SU-DHL-6 (cell line): ENCODE results near the gene PRTG.

ENCODE experiments used
- H2AFZ ChIP-seq: fragments of 200-600 bp; sonication (generic); 2 replicates; pipeline ENCODE4 v1.6.1; 2014; ENCODE audit warnings: low read depth, mild to moderate bottlenecking, moderate library complexity, mixed read lengths, antibody characterized with exemption, low read length; ENCODE audit not compliant: severe bottlenecking
- H3F3A ChIP-seq: fragments of 200-600 bp; shearing (Covaris generic); 2 replicates; pipeline ENCODE4 v1.6.0; 2016; ENCODE audit warnings: antibody characterized with exemption, mild to moderate bottlenecking; ENCODE audit not compliant: insufficient read depth
- H3K27ac ChIP-seq: fragments of 200-600 bp; sonication (generic); 2 replicates; pipeline ENCODE4 v1.5.1; 2016; ENCODE audit warnings: low read depth, mild to moderate bottlenecking, low read length, moderate library complexity, mixed read lengths
- H3K27me3 ChIP-seq: fragments of 200-600 bp; sonication (generic), shearing (Covaris generic); 2 replicates; pipeline ENCODE4 v1.6.0; 2014; ENCODE audit warnings: mild to moderate bottlenecking, low read length
- H3K36me3 ChIP-seq: fragments of 200-600 bp; sonication (generic); 2 replicates; pipeline ENCODE4 v1.6.1; 2014; ENCODE audit warnings: mild to moderate bottlenecking, low read length, mixed read lengths
- H3K4me2 ChIP-seq: fragments of 300-600, 200-600 bp; shearing (Covaris generic), sonication (generic); 2 replicates; pipeline ENCODE4 v1.6.0; 2014; ENCODE audit warnings: low read length, low read depth, mild to moderate bottlenecking; ENCODE audit not compliant: poor library complexity, severe bottlenecking
- H3K4me3 ChIP-seq: fragments of 200-600 bp; sonication (generic); 2 replicates; pipeline ENCODE4 v1.5.1; 2014; ENCODE audit warnings: antibody characterized with exemption, low read length, mild to moderate bottlenecking, mixed read lengths; ENCODE audit not compliant: insufficient read depth, poor library complexity, severe bottlenecking
- H3K79me2 ChIP-seq: fragments of 200-600 bp; sonication (generic); 2 replicates; pipeline ENCODE4 v1.6.1; 2014; ENCODE audit warnings: mild to moderate bottlenecking, low read length, moderate library complexity; ENCODE audit not compliant: insufficient read depth
- H3K9ac ChIP-seq: fragments of 200-600 bp; sonication (generic); 2 replicates; pipeline ENCODE4 v1.7.0; 2014; ENCODE audit warnings: mild to moderate bottlenecking, low read length
- H3K9me2 ChIP-seq: fragments of 200-600 bp; sonication (generic); replicated peaks from 2 replicates; pipeline ENCODE4 v1.6.1; 2014; ENCODE audit warnings: low read length; ENCODE audit not compliant: insufficient read depth
- H3K9me3 ChIP-seq: fragments of 200-600 bp; sonication (generic); 2 replicates; pipeline ENCODE4 v1.6.1; 2014; ENCODE audit warnings: low read length, mixed read lengths; ENCODE audit not compliant: insufficient read depth
- H4K20me1 ChIP-seq: fragments of 200-600 bp; sonication (generic); 2 replicates; pipeline ENCODE4 v1.6.1; 2014; ENCODE audit warnings: low read depth, mild to moderate bottlenecking, antibody characterized with exemption, low read length, moderate library complexity, mixed read lengths
- CTCF ChIP-seq: fragments of 200-600 bp; sonication (generic); IDR thresholded peaks from one replicate; pipeline ENCODE4 v1.5.1; 2017; ENCODE audit warnings: antibody characterized with exemption, mild to moderate bottlenecking, low read length, moderate library complexity; ENCODE audit not compliant: insufficient read depth, poor library complexity, severe bottlenecking
- EZH2phosphoT487 ChIP-seq: fragments of 200-600 bp; sonication (generic), shearing (Covaris generic); conservative IDR thresholded peaks from 2 replicates; pipeline ENCODE4 v1.6.1; 2018; ENCODE audit warnings: mild to moderate bottlenecking, antibody characterized with exemption, low read length, moderate library complexity, mixed read lengths

The PRTG gene

GRCh38 chr15:55587321-55588069 is 155.5 kb downstream of the PRTG start:
- Histone ChIP-seq H3K9ac (no peak overlapping the region), H3K9me3 (no peaks in the 10 kb centered on the region), H3K4me3 (no peak overlapping the region), H3K79me2 (no peaks in the 10 kb centered on the region), H3K36me3 (no peaks in the 10 kb centered on the region), H3K4me2 (no peak overlapping the region), H4K20me1 (no peaks in the 10 kb centered on the region), H3F3A (no peaks in the 10 kb centered on the region), H3K27ac (no peak overlapping the region), H3K27me3 (no peaks in the 10 kb centered on the region), H2AFZ (no peak overlapping the region), H3K9me2 (no peaks in the 10 kb centered on the region)
- TF ChIP-seq CTCF (no peak), EZH2phosphoT487 (no peak)

- H3K27me3 ChIP-seq = 0 out of 2 replicates have a peak, but pooled peaks cover 2% of the 10 kb centered on the region
- no peak overlapping the region for H3K4me2 ChIP-seq
- no peaks in the 10 kb centered on the region for H4K20me1 ChIP-seq
- no peaks in the 10 kb centered on the region for H3K79me2 ChIP-seq
- H3K9ac ChIP-seq = no peak overlapping the region
- no peak overlapping the region for H2AFZ ChIP-seq
- H3K9me2 ChIP-seq = no peaks in the 10 kb centered on the region
- TF ChIP-seq EZH2phosphoT487 = no peak
- no peak for TF ChIP-seq CTCF
- H3K36me3 ChIP-seq = no peaks in the 10 kb centered on the region
- H3F3A ChIP-seq = no peaks in the 10 kb centered on the region
- H3K4me3 ChIP-seq = no peak overlapping the region
- H3K27ac ChIP-seq = no peak overlapping the region
- H3K9me3 ChIP-seq = no peaks in the 10 kb centered on the region
These were observed 156.1 kb downstream of the PRTG start for GRCh38 chr15:55586808-55587207.

GRCh38 chr15:55576943-55577342 is 166.0 kb downstream of the PRTG start:
- no peak overlapping the region for H2AFZ ChIP-seq
- H3F3A ChIP-seq = no peaks in the 10 kb centered on the region
- H3K27ac ChIP-seq = no peak overlapping the region
- H3K9me2 ChIP-seq = no peaks in the 10 kb centered on the region
- no peaks in the 10 kb centered on the region for H3K9me3 ChIP-seq
- no peak overlapping the region for H3K4me3 ChIP-seq
- H3K9ac ChIP-seq = no peak overlapping the region
- no peak for TF ChIP-seq CTCF
- TF ChIP-seq EZH2phosphoT487 = no peak
- no peaks in the 10 kb centered on the region for H4K20me1 ChIP-seq
- no peak overlapping the region for H3K4me2 ChIP-seq
- H3K79me2 ChIP-seq = no peaks in the 10 kb centered on the region
- no peaks in the 10 kb centered on the region for H3K27me3 ChIP-seq
- no peaks in the 10 kb centered on the region for H3K36me3 ChIP-seq
